Ureter (tissue), 1 donor: ENCODE data around the gene DAPK1. TPM values are rescaled to one million over a fixed set of nuclear protein-coding genes. Genes with fewer than 3 reads are reported as not detected.

Experiments
- DNase-seq: peaks from one replicate; pipeline ENCODE4 v3.0.0-alpha.2; 2020; ENCODE audit warnings: low spot score
- total RNA-seq: library from RNA; stranded (reverse); gene quantifications from one replicate; pipeline ENCODE4 v1.2.4, GENCODE V29; 2023
- donor health status: DM: yes; HTN: yes; CAD: no.

The DAPK1 gene
- total RNA-seq, 1 donor from 2014 or later, result 100 TPM

DNA sequence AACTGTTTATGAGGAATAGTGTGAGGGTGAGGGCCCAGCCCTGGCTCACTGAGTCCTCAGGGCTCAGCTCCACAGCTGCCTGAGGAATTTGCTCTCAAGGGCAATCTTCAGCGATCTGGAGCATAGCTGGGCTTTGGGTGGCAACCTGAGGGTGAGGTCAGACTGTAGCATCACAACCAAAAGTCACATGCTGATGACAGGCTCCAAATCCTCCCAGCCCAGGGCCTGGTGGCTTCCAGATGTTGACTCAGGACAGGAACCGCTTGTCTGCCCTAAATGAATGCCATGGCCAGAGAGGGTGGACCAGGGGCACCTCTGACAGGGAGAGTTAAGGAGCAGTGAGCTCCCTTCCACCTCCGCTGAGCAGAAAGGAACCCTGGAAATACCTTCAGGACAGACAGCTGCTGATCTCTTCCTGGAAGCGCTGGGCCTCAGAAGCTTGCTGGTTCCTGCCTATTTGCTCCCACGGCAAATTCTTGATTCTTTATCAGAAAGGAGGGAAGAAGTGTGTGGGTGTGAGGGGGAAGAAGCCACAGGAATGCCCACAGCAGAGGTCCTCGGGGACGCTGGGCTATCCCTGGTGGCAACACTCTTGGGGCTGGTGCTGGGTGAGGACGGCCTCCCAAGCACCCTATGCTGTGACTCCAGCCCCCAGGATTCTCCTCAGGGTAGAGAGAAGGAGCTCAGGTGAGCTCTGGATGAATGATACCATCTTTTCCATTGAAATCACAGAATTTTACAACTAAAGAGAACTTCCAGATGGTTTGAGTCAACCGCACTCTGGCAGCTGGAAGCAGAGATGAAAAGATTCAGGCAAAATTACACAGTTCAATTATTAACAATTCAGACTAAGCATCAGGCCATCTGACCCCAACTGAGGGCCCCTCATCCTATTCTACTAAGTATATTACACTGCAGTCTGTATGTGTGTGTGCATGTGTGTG lies 214.5 kb downstream of the DAPK1 start:
- DNase-seq, result no peak

DNA sequence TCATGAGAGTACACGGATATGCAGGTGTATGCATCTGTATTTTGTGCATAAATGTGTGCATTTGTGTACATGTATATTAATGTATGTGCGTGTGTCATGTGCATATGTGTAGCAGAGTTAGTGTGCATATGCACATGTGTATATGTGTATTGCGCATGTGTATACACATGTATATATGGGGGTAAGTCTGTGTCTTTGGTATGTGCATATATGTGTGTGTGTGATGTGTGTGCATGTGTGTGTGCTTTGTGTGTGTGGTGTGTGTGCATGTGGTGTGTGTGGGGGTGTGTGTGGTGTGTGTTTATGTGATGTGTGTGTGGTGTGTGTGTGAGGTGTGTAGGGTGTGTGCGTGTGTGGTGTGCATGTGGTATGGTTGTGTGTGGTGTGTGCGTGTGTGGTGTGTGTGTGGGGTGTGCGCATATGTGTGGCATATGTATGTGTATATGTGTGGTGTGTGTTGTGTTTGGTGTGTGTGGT lies 215.2 kb downstream of the DAPK1 start:
- DNase-seq, result no peak

DNA sequence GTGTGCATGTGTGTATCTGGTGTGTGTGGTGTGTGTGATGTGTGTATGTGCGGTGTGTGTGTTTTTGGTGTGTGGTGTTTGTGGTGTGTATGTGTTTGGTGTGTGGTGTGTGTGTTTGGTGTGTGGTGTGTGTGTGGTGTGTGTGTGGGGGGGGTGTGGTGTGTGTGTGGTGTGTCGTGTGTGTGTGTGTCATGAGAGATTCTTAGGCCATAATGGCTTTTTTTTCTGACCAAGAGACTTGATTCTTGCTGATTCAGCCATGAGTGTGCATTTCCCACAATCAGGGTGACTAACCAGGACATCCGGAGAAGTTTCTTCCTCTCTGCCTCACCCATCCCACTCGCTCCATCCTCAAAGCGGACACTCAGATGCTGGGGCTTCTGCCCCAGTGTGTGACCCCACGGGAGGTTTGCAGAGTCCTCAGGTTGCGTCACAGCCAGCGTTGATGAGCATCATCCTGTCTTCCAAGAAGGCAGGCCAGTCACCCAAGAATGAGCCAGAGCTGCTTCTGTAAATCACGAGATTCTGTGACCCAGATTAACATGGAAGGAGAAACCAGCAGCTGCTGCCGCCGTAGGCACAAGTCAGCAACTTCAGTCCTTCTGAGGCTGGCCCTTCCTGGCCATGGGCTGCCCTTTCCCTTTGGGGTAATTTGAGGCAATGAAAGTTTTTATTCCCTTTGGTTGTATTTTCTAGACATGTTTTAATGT lies 215.8 kb downstream of the DAPK1 start:
- DNase-seq, result peak; percentile 86

DNA sequence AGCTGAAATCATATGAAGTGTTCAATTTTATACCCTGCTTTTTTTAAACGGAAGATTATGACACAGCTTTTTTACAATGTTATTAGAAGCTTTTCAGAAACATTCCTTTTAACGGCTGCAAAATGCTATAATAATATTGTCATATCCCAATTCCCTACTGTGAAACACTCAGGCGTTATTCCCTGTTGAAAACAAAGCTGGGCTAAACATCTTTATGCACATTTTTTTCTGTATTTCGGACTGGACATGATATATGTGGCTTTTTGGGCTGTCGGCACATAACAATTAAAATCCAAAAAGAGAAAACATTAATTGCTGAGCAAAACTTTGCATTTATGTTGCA lies 216.3 kb downstream of the DAPK1 start:
- no peak for DNase-seq

DNA sequence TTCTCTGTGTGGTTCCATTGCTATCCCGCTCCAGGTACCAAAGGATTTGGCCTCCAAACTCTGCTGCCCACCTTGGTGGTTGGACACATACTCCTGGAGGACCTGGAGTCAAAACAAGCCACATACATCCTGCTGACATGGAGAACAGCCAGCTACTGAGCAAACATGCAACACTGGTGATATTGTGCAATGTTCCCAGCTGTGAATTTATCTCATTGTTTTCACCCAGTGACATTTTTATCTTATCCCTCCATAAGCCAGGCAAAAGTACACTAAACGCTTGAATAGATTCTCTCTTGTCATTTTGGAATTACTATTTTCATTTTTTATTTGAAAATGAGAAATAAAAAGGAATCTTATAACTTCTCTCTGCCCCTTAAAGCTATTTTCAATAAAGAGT lies 217.2 kb downstream of the DAPK1 start:
- DNase-seq, result peak; percentile 66

DNA sequence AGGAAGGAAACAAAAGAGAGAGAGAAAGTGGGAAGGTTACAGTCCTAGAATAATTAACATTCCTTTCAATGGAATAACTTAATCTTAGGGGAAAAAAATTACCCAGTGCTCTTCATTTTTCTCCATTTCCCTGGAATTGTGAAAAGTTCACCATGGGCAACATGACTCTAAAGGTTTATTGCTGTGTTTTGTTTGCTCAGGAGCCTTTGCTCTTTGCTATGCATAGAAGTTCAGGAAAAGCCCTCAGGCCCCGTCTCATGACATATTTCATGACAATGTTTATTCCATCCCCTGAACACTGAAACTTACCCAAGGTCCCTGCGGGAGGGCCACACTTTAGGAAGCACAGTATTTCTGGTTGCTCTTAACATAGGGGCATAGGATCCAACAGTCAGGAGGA lies 218.5 kb downstream of the DAPK1 start:
- no peak for DNase-seq

DNA sequence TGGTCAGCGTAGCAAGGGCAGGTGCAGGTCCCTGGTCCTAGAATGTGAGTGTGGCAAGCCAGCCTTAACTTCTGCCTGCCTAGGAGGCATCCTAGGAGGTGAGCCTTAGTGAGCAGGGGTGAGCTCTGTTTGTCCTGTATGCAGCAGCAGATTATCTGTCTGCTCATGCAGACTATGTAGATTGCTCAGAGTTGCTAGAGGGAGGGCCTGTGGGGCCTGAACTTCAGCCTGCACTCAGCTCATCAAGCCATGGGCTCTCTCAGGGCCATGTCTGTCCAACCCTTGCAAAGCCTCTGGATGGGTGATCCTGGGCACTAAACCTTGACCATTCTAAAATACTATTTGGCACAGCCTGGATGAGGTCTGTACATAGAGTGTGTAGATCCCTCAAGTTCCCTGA lies 219.8 kb downstream of the DAPK1 start:
- no peak for DNase-seq

DNA sequence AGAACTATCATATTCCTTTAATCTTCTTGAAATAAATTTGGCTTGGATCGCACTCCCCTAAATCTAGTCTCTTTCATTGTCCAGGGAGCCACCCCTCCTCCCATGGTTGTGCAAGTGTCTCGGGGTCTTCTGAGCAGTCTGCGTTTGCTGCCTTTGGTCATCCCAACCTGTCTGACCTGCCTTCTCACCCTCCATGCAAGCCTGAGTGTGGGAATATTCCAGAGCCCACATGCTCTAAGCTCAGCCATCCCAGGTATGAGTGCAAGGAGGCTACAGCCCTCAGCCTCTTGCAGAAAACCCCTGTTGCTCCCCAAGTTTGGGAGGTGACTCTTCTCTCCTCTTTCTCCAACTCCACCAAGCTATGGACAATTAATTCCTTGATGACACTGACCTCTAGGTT lies 220.6 kb downstream of the DAPK1 start:
- DNase-seq, result no peak

DNA sequence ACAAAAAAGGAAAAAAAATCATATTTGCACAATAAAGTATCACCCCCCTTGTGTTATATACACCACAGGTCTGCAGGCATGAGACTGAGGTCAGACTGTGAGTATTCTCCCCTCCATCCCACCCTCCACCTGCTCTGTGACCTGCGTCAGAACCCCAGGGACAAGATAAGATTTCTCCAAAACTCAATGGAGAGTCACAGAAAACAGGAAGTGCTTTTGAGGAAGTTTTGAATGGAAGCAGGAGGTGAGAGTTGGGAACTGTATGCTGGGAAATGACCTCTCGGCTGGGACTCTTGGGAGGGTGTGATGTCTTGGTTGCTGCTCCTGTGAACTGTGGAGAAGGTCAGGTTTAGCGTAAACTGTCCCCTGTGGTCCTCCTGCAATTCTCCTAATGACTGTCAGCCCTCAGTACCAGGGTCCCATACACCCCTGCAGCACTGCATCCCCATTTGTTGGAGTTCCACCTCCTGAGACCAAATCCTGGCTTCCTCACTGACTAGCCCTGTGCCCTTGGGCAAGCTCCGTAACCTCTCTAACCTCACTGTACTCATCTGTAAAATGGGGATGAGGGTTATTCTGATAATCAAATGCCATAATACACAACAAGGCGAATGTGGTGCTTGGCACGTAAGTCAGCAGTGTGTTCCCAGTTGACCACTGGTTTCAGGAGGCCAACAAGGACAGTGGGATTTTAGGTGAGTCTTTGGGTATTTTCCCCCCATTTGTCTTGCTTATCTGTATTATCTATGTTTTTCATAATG lies 221.4 kb downstream of the DAPK1 start:
- no peak for DNase-seq

DNA sequence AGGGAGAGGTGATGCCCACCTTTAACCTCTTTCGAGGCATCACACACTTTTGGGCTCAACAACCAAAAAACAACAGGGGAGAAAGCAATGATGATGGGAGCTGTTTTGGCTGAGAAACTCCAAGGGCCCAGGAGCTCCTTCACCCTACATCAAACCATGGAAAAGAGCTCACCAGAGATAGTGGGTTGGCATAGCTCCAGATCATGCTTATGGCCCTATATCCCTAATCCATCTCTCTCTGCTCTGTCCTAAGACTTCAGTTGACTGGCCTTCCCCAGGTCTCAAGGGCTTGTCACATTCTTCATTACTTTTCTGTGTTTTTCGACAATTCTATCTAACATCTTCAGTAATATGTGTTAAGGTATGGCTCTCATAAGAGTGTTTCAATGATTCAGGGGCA lies 222.5 kb downstream of the DAPK1 start:
- DNase-seq, result no peak

DNA sequence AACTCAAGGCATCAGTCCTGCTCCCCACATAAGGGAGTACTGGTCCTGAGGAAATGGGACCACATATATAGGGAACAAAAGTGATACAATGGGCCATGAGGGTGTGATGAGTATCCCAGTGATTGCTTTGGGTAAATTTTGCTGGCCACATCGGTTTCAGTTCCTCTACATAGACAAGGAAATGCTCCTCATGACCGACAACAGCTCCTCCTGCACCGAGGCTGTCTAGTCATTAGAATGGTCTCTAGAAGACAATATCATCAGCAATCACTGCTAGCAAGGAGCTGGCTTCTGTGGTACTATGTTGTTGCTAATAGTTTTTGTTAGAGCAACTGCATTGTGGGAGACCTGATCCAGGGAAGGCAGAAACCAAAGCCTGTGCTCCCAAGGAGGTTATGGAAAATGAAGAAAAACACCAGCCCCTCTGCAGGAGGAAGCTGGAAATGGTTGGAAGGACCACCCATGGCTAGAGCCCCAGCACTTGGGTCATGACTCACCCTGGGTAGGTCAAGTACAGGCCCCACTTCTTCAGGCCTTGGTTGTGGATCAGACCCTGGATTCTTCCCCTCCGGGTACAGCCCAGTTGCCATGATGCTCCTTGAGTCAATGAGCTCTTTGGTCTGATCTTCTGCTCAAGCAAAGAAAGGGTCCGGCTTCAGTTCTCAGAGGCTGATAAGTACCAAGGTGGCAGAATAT lies 224.9 kb downstream of the DAPK1 start:
- DNase-seq, result no peak

DNA sequence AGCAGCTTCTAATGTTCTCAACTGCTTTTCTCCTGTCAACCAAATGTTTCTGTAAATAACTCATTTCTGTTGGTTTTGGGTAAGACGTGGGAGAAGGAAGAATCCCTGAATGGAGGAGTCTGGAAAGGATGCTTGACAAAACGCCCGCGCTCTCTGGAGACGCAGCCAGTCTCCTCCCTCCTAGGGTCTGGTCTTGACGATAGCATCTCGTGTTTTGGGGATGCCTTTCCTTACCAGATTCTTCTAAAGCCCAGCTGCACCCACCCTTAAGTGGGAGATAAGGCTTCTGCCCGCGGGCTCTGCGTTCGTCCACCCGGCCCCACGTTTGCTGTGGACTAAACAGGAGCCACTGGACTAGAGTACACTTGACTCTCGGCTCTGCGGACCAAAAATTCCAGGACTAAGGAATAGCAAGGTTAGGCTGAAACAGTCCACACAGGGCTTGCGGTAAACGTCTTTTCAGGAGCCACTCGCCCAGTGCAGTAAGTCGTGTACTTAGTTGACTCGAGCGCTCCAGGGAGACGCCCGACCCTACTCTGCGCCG lies 227.8 kb downstream of the DAPK1 start:
- DNase-seq, result no peak

DNA sequence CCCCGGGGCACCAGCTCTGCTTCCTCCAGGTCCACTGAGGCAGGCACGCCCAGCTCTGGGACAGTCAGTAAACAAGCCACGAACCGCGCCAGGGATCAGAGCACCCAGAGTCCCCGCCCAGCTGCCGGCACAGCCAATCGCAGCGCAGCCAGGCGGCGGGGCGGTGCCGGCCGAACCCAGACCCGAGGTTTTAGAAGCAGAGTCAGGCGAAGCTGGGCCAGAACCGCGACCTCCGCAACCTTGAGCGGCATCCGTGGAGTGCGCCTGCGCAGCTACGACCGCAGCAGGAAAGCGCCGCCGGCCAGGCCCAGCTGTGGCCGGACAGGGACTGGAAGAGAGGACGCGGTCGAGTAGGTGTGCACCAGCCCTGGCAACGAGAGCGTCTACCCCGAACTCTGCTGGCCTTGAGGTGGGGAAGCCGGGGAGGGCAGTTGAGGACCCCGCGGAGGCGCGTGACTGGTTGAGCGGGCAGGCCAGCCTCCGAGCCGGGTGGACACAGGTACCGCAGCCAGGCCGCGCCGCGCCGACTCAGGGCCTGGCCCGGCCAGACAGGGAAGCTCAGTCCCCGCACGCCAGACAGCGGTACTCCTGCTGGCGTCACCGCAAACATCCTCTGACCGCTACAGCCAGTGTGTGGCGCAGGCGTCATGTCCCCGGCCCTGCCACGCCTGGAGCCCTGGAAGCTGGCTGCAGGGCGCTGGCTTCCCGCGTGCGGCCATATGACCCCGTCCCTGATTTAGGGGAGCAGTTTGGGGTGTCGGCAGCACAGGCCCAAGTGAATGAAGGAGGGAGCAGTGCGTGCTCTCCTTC lies 228.4 kb downstream of the DAPK1 start, which contains the start of gene CTSL:
TSS of gene CTSL (plus strand) at position 220 of the 810 bp plus-strand sequence. CDS start 1,485 bp downstream, outside the sequence.
- peak; percentile 93 for DNase-seq

DNA sequence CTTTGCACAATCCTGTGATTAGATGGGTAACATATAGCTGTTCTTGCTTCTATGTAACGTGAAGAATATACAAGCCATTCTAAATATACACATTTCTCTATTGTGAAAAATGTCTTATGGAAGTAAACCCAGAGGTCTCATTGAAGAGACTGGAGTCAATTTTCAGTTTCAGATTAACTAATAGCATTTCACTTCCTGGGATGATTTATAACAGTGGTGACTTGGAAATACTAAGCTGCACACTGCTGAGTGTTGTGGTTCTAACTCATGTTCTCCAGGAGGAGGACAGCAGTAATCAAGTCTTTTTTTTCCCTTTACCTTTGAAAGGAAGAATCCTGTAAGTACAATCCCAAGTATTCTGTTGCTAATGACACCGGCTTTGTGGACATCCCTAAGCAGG lies 231.6 kb downstream of the DAPK1 start:
- no peak for DNase-seq

DNA sequence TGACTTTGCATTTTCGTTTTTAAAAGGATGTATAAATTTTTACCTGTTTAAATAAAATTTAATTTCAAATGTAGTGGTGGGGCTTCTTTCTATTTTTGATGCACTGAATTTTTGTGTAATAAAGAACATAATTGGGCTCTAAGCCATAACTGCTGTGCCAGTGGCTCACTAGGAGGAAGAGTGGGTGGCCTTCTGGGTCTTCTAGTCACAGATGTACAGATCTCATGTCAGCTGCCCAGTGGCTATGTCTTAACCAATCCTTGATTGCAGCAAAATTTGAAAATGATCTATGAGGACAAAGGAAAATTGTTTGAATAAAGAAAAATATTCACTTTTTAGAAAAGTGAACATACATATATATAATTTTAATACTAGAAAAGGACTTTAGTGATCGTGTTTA lies 233.7 kb downstream of the DAPK1 start:
- DNase-seq, result no peak

DNA sequence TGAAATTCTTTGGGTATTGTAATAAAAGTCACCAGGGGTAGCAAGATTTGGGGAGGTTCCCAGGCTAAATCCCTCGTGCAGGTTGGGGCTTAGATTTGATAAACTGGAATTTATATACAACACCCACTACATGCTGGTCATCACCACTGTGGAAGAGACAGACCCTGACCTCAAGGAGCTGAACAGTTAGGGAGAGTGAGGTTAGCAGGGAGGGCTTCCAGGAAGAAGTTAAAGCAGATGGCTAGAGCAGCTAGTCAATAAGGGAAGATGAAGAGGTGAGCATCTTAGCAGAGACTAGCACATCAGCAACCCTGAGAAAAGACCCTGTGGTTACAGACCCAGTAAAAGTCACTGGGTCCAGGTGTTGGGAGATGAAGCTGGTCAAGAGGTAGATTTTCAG lies 234.7 kb downstream of the DAPK1 start:
- no peak for DNase-seq

DNA sequence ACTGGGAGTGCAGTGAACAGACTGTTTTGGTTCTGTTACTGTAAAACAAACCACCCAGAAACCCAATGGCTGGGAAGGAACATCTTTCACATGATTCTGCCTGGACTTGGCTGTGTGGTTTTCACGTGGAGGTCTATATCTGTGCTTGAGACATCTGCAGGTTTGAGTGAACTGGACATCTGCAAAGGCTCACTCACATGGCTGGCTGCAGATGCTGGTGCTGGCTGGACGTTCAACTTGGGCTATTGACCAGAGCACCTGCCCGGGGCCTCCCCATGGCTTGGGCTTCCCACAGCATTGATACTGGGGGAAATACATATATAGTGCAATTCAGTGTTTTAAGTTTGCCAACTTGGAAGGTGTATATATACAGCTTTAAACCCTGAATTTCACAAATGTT lies 235.1 kb downstream of the DAPK1 start:
- DNase-seq, result no peak

DNA sequence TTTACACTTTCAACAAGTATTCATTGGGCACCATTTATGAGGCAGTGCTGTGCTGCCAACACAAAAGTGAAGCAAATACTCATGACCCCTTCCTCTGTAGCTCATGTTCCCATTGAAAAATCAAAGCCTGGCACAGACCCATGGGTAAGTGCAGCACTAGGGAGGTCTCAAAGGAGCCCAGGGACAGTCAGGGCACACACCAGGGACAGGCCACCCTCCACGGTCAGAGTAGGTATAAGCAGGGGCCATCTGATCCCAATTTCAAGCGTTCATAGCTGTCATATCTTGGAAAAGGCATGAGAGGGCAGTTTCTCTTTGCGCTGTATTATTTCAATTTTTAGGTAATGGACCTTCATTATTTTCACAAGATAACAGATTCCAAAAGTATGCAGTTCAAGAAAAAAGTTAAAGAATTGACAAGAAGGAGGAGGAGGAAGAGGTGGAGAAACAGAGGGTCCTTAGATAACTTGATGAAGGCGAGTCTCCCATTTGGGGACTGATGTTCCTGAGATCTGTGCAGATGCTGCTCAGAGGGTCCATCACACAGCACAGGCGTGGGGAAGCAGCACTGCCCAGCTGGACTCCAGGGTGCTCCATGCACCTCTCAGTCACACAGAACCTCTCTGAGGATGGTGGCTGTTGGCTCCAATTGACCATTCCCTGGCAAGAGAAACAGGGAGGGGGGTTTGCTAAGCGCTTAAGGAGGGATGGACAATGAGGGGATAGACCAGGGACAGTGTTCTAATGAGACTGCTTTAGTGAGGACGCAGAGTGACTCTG lies 235.8 kb downstream of the DAPK1 start:
- DNase-seq, result no peak

DNA sequence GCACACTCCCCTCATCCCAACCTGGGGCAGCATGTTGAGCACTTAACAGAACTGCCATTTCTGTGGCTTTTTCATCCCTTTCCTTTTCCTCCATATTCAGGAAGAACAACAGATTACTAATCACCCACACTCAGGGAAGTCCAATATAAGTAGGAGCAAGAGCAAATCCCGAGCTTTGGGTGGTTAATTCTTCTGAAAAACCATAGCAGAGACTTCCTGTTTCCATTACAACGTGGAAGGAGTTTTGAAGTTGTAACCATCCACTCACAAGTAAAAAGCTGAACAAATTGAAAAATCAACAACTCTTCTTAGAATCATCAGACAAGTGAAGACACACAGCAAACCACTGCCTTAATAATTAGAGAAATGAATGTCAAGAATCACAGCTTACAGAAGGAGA lies 236.4 kb downstream of the DAPK1 start:
- no peak for DNase-seq

DNA sequence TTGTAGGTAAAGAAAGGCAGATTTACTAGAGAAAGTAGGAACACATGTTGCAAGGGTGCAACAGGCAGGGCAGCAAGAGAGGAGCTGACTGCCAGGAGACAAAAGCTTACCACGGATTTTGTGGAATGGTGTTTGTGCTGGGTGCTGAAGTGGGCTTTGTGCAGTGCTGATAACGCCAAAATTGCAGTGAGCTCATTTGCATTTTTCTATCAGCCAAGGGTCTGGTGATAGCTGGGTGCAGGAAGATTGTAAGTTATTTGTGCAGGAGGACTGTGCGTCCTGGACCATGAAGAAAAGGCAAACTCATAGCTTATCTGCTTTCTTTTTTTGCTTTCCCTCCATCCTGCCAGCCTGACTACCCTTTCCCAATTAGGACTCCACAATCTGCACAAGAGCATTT lies 241.9 kb downstream of the DAPK1 start:
- no peak for DNase-seq
